K562 (cell line): ENCODE results near the gene AQP6. TPM values are rescaled to one million over a fixed set of nuclear protein-coding genes. Genes with fewer than 3 reads are reported as not detected.

Experiments used
- RAD21 ChIP-seq, 2 experiments: fragments of 250-450 bp in 1 of 2; fragments of 450-650 bp in 1 of 2; sonication (Bioruptor Pico) in 1 of 2; formaldehyde crosslinking in 1 of 2; IDR thresholded peaks in 1 of 2; conservative IDR thresholded peaks in 1 of 2; 2 replicates each; pipeline versions ENCODE4 v1.4.0 to v1.8.0; 2020 to 2022; ENCODE audit warnings: mild to moderate bottlenecking in 2 of 2, moderate library complexity in 1 of 2
- polyA plus RNA-seq, 8 experiments: library from polyadenylated mRNA; depleted of rRNA in 4 of 8; stranded (reverse) in 5 of 8; unstranded in 3 of 8; fragments of >200 nt; fragmentation: Nextera tagmentation in 2 of 8; fragmentation: Illumina TruSeq in 1 of 8; extraction: Ambion mirVana in 2 of 8; extraction: Trizol in 1 of 8; gene quantifications; 2 replicates each; pipeline versions ENCODE4 v1.2.1 to v1.2.3, GENCODE V29; 2011 to 2014; ENCODE audit warnings: inconsistent platforms in 1 of 8, missing spikeins in 1 of 8
- total RNA-seq, 7 experiments: library from RNA; depleted of rRNA in 6 of 7; stranded (reverse); fragments of >200 nt in 6 of 7; fragmentation: Illumina TruSeq in 2 of 7; extraction: Trizol in 2 of 7; gene quantifications; 2 replicates each; pipeline versions ENCODE4 v1.2.1 to v1.2.3, GENCODE V29; 2011 to 2021; ENCODE audit warnings: low replicate concordance in 1 of 7
- TF ChIP-seq, protein P1 (sequence below): fragments of 250-450 bp; sonication (Bioruptor Pico); IDR thresholded peaks from 2 replicates; pipeline ENCODE4 v1.5.1; 2021; ENCODE audit warnings: mild to moderate bottlenecking
- TF ChIP-seq, protein P2 (sequence below), 2 experiments: IDR thresholded peaks; 2 replicates each; pipeline ENCODE4 v1.6.1; 2011; ENCODE audit warnings: borderline replicate concordance in 1 of 2, control low read depth in 1 of 2, low read depth in 1 of 2, low read length in 1 of 2, mild to moderate bottlenecking in 1 of 2, mixed read lengths in 1 of 2, moderate library complexity in 1 of 2; ENCODE audit not compliant: insufficient read depth in 1 of 2, insufficient read length in 1 of 2, poor library complexity in 1 of 2, severe bottlenecking in 1 of 2; ENCODE audit errors: extremely low read depth in 1 of 2
- TF ChIP-seq, protein P3 (sequence below): fragments of 250-450 bp; sonication (Bioruptor Pico); IDR thresholded peaks from 2 replicates; pipeline ENCODE4 v1.8.0; 2021; ENCODE audit warnings: moderate library complexity, mild to moderate bottlenecking, inconsistent platforms
- TF ChIP-seq, protein P4 (sequence below): fragments of 250-450 bp; sonication (Bioruptor Pico); IDR thresholded peaks from 2 replicates; pipeline ENCODE4 v1.4.0; 2020; ENCODE audit warnings: borderline replicate concordance
- TF ChIP-seq, protein P5 (sequence below): fragments of 450-650 bp; formaldehyde crosslinking; IDR thresholded peaks from 2 replicates; pipeline ENCODE4 v1.4.0; 2022; ENCODE audit warnings: mild to moderate bottlenecking, moderate library complexity
- TF ChIP-seq, protein P6 (sequence below): sonication (generic); formaldehyde crosslinking; IDR thresholded peaks from 2 replicates; pipeline ENCODE4 v1.9.0; 2022; ENCODE audit warnings: mild to moderate bottlenecking, missing genetic modification reagents

The AQP6 gene
- total and polyA plus RNA-seq, 9 of the 15 experiments (the other 6 are each of a cell fraction or from before 2014, with no cell fraction given) = 0.05 to 0.12 TPM; not detected in 7

DNA sequence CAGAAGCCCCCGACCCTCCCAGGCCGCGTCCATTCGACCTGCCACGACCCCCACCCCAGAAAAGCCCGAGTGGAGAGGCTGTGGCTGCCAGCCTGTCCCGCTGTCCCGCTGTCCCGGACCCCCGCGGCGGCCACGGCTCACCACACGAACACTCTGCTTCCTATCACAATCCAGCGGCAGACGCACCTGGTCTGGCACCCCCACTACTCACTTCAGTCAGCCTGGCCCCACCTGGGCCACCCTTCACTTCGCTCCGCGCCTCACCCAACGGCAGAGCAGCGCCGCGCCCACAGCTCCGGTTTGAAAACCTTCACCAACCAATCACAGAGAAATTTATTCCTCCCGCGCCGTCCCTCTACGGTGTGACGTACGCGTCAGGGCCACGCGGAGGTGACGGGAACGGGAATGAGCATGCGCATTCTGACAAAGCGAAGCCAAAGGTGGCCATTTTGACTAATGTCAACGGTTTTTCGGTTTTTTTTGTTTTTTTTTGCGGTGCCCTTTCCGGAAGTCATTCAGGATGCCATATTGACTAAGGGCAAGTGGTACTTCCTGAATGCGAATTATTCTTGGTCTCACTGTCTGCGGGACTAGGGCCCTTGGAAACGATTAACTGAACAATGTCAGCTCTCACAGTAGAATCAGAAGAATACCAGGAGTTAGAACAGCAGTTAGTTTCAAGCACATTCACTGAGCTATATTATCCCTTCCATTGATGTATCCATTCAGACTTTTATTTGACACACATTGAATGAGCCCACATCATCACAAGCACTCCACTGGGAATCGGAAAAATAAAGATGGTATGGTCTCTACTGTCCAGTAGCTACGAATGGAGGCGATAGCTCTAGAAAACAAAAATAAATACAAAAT lies 52.7 kb downstream of the AQP6 start, which contains the start of gene RACGAP1 (continued):
- TF ChIP-seq, protein P1, sequence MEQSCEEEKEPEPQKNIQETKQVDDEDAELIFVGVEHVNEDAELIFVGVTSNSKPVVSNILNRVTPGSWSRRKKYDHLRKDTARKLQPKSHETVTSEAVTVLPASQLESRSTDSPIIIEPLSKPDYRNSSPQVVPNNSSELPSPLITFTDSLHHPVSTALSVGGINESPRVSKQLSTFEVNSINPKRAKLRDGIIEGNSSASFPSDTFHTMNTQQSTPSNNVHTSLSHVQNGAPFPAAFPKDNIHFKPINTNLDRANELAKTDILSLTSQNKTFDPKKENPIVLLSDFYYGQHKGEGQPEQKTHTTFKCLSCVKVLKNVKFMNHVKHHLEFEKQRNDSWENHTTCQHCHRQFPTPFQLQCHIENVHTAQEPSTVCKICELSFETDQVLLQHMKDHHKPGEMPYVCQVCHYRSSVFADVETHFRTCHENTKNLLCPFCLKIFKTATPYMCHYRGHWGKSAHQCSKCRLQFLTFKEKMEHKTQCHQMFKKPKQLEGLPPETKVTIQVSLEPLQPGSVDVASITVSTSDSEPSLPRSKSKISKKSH (CRISPR knock-in tag) = no peak
- TF ChIP-seq, protein P2, sequence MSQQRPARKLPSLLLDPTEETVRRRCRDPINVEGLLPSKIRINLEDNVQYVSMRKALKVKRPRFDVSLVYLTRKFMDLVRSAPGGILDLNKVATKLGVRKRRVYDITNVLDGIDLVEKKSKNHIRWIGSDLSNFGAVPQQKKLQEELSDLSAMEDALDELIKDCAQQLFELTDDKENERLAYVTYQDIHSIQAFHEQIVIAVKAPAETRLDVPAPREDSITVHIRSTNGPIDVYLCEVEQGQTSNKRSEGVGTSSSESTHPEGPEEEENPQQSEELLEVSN (IDR thresholded peaks at IDR 0.05; ENCODE audit: borderline replicate concordance in 1 of 2, extremely low read depth in 1 of 2, insufficient read depth in 1 of 2, insufficient read length in 1 of 2, low read depth in 1 of 2, low read length in 1 of 2, poor library complexity in 1 of 2, severe bottlenecking in 1 of 2) = peak; percentile 49 to 73
- TF ChIP-seq, protein P3, sequence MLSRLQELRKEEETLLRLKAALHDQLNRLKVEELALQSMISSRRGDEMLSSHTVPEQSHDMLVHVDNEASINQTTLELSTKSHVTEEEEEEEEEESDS (CRISPR knock-in tag) = no peak
- TF ChIP-seq, protein P4, sequence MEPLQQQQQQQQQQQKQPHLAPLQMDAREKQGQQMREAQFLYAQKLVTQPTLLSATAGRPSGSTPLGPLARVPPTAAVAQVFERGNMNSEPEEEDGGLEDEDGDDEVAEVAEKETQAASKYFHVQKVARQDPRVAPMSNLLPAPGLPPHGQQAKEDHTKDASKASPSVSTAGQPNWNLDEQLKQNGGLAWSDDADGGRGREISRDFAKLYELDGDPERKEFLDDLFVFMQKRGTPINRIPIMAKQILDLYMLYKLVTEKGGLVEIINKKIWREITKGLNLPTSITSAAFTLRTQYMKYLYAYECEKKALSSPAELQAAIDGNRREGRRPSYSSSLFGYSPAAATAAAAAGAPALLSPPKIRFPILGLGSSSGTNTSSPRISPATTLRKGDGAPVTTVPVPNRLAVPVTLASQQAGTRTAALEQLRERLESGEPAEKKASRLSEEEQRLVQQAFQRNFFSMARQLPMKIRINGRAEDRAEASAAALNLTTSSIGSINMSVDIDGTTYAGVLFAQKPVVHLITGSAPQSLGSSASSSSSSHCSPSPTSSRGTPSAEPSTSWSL (CRISPR knock-in tag) = no peak
- TF ChIP-seq, protein P5, sequence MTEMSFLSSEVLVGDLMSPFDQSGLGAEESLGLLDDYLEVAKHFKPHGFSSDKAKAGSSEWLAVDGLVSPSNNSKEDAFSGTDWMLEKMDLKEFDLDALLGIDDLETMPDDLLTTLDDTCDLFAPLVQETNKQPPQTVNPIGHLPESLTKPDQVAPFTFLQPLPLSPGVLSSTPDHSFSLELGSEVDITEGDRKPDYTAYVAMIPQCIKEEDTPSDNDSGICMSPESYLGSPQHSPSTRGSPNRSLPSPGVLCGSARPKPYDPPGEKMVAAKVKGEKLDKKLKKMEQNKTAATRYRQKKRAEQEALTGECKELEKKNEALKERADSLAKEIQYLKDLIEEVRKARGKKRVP (CRISPR knock-in tag) = no peak
- TF ChIP-seq RAD21 (CRISPR knock-in tag; conservative IDR thresholded peaks at IDR 0.05 in 1 of 2, IDR thresholded peaks at IDR 0.05 in 1 of 2) = no peak; a peak in 1 of 4 replicates
- TF ChIP-seq, protein P6, sequence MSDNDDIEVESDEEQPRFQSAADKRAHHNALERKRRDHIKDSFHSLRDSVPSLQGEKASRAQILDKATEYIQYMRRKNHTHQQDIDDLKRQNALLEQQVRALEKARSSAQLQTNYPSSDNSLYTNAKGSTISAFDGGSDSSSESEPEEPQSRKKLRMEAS (CRISPR knock-in tag) = peak; percentile 95
